HFFc6 (cell line): ENCODE measurements around the gene TMEM207. TPM values are rescaled to one million over a fixed set of nuclear protein-coding genes. Genes with fewer than 3 reads are reported as not detected.

Experiments used
- DNase-seq: peaks from one replicate; pipeline ENCODE4 v3.0.0-alpha.2; 2018
- H3K27ac Mint-ChIP-seq: 2 replicates; pipeline ENCODE4 v1.8.0; 2020; ENCODE audit warnings: mild to moderate bottlenecking, mixed read lengths
- H3K27me3 Mint-ChIP-seq: 2 replicates; pipeline ENCODE4 v1.8.0; 2021; ENCODE audit warnings: mild to moderate bottlenecking, moderate library complexity, mixed read lengths; ENCODE audit not compliant: insufficient read depth
- H3K36me3 Mint-ChIP-seq: 2 replicates; pipeline ENCODE4 v1.8.0; 2021; ENCODE audit warnings: low read depth, mixed read lengths
- H3K4me1 Mint-ChIP-seq: 2 replicates; pipeline ENCODE4 v1.8.0; 2020; ENCODE audit warnings: low read depth, mixed read lengths
- H3K4me3 Mint-ChIP-seq: 2 replicates; pipeline ENCODE4 v1.8.0; 2020; ENCODE audit warnings: mild to moderate bottlenecking, moderate library complexity, mixed read lengths
- H3K9me3 Mint-ChIP-seq: 2 replicates; pipeline ENCODE4 v1.8.0; 2020; ENCODE audit warnings: mild to moderate bottlenecking, mixed read lengths
- total RNA-seq, 6 experiments: library from RNA; stranded (reverse); fragmentation: NEBNext Ultra II Directional; extraction: Animal tissue kit (Norgen Biotek cat#: 25700); gene quantifications; 2 replicates in 1 of 6; 3 replicates in 5 of 6; pipeline ENCODE4 v1.2.3, GENCODE V29; 2021
- TF ChIP-seq, protein P1 (sequence below): fragments of 200-600 bp; sonication (generic); IDR thresholded peaks from 2 replicates; pipeline ENCODE4 v1.5.0; 2021; ENCODE audit warnings: antibody characterized with exemption, mild to moderate bottlenecking

The TMEM207 gene
- total RNA-seq, 6 experiments from 2014 or later = not detected

DNA sequence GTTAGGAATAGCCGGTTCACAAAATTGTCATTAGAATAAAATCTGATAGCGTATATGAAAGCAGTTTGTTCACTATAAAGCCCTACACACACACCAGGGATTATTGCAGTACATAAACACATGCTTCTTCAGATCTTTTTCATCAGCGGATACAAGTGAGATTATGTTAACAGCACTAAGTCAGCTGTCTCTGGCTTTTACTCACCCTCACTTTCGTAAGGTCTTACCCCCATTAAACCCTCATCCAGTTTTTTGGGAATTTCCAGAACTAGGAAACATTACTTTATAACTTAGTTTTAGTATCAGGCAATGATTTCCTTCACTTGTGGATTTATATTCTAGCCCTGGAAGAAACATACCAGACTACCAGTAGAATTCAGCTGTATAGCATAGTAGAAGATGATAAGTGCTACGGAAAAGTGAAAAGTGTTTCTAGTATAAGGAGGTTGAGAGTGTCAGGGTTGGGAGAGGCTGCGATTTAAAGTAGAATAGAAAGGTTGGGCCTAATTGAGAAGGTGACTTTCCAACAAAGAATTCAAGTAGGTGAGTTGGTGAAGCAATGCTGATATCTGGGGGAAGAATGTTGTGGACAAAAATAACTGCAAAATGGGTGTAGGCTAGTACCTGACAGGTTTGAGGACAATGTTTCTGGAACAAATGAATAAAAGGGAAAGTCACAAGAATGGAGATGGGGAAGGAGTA lies 22.7 kb downstream of the TMEM207 start:
- no peaks in the 10 kb centered on the region for H3K9me3 Mint-ChIP-seq
- DNase-seq = no peak
- H3K4me3 Mint-ChIP-seq = no peak overlapping the region
- TF ChIP-seq, protein P1, sequence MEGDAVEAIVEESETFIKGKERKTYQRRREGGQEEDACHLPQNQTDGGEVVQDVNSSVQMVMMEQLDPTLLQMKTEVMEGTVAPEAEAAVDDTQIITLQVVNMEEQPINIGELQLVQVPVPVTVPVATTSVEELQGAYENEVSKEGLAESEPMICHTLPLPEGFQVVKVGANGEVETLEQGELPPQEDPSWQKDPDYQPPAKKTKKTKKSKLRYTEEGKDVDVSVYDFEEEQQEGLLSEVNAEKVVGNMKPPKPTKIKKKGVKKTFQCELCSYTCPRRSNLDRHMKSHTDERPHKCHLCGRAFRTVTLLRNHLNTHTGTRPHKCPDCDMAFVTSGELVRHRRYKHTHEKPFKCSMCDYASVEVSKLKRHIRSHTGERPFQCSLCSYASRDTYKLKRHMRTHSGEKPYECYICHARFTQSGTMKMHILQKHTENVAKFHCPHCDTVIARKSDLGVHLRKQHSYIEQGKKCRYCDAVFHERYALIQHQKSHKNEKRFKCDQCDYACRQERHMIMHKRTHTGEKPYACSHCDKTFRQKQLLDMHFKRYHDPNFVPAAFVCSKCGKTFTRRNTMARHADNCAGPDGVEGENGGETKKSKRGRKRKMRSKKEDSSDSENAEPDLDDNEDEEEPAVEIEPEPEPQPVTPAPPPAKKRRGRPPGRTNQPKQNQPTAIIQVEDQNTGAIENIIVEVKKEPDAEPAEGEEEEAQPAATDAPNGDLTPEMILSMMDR = no peak
- H3K27me3 Mint-ChIP-seq = no peaks in the 10 kb centered on the region
- no peaks in the 10 kb centered on the region for H3K36me3 Mint-ChIP-seq
- peaks cover 22% of the 10 kb centered on the region for H3K4me1 Mint-ChIP-seq
- no peak overlapping the region for H3K27ac Mint-ChIP-seq

DNA sequence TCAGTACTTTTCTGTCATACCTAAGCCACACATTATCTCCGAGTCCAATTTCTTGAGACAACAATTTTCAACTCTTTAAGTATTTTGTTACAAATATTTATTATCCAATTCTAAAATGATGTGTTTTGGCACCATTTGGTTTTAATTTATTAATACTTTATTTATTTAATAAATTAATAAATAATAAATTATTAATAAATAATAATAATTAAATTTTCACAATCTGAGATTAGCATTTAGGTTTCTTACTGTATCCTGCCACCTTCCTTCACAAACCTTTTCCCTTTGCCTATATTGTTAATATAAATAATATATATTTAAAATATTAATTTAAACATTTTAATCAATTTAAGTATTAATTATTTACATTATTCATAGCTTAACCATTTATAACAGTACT lies 23.9 kb downstream of the TMEM207 start:
- Mint-ChIP-seq H3K36me3 (no peaks in the 10 kb centered on the region), H3K4me3 (no peak overlapping the region), H3K27me3 (no peaks in the 10 kb centered on the region), H3K4me1 (peaks cover 18% of the 10 kb centered on the region), H3K9me3 (no peaks in the 10 kb centered on the region), H3K27ac (no peak overlapping the region)
- TF ChIP-seq, protein P1 = no peak
- DNase-seq = no peak

DNA sequence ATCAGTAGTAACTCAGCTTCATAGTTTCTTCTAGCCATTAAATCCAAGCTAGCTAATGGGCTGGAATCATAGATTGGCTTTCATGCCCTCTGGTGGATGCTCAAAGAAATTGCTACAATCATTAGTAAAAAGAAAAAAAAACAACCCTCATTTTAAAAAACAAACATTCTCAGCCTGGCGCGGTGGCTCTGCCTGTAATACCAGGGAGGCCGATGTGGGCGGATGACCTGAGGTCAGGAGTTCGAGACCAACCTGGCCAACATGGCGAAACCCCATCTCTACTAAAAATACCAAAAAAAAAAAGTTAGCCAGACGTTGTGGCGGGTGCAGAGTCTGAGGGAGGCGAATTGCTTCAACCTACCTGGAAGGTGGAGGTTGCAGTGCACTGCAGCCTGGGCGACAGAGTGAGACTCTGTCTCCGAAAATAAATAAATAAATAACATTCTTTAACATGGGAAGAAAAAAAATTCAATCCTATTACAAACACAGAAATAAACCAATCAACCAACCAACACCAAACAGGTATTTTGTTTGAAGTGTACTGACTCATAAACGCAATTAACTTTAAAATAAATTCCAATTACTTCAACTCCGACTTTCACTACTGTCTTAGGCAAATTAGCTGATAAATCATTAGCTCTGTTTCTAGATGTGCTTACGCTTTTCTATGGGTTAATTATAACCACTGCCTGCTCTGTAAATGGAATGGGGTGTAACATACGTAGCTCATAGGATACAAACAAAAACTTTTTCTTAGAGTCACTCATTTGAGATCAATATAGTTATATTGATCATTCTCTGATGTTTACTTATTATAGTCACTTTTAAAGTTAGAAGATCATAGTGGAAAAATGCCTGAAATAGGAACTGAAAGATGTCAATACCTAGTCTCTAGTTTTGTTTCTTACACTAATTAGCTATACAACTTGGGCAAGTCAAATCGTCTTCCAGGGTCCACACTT lies 24.9 kb downstream of the TMEM207 start:
- TF ChIP-seq, protein P1 = peak; percentile 85
- Mint-ChIP-seq H3K27ac (no peak overlapping the region), H3K4me1 (peaks cover 17% of the 10 kb centered on the region), H3K36me3 (no peaks in the 10 kb centered on the region), H3K27me3 (no peaks in the 10 kb centered on the region), H3K9me3 (no peaks in the 10 kb centered on the region), H3K4me3 (peak overlapping the region; percentile 33; the same call in 1 of the 2 replicates)
- peak; percentile 65 for DNase-seq

DNA sequence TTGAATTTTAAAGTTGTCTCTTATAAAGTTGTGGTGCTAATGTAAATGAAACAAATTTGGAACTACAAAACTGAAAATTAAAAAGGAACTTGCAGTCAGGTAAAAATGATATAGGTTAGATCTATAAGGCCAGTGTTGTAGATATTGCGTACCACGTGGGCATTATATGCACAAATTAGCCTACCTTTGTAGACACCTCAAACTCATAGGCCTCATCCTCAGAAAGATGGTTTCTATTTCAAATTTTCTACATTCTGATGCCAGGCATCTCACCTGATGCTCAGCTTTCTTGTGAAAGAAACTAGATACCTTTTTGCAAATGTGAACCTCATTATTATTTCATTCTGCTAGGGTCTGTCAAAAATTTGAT lies 25.6 kb downstream of the TMEM207 start:
- no peak overlapping the region for H3K4me3 Mint-ChIP-seq
- no peak overlapping the region for H3K27ac Mint-ChIP-seq
- no peaks in the 10 kb centered on the region for H3K27me3 Mint-ChIP-seq
- H3K36me3 Mint-ChIP-seq = no peaks in the 10 kb centered on the region
- DNase-seq = no peak
- H3K9me3 Mint-ChIP-seq = no peaks in the 10 kb centered on the region
- peaks cover 11% of the 10 kb centered on the region for H3K4me1 Mint-ChIP-seq
- TF ChIP-seq, protein P1 = no peak

DNA sequence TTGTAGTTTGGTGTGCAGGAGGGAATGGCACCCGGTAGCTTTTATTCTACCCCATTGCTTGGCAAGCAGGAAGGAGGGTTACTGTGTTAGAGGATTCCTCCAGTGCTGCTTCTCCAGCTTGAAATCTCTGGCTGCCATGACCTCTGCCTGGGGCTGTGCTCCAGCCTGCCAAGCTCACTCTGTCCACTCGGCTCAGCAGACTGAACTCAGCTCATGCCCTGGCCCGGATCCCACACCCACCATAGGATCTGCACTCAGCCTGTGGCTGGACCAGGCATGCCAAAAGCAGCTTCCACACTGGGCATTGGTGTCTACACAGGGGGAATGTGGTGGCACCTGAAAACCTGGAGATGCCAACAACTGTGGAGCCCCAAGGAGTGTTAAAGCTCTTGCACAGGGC lies 35.4 kb downstream of the TMEM207 start:
- TF ChIP-seq, protein P1 = no peak
- no peaks in the 10 kb centered on the region for H3K4me1 Mint-ChIP-seq
- no peak for DNase-seq
- no peak overlapping the region for H3K4me3 Mint-ChIP-seq
- H3K36me3 Mint-ChIP-seq = no peaks in the 10 kb centered on the region
- no peaks in the 10 kb centered on the region for H3K27me3 Mint-ChIP-seq
- no peaks in the 10 kb centered on the region for H3K9me3 Mint-ChIP-seq
- no peak overlapping the region for H3K27ac Mint-ChIP-seq
